ENCODE results near the gene COG5.

DNA sequence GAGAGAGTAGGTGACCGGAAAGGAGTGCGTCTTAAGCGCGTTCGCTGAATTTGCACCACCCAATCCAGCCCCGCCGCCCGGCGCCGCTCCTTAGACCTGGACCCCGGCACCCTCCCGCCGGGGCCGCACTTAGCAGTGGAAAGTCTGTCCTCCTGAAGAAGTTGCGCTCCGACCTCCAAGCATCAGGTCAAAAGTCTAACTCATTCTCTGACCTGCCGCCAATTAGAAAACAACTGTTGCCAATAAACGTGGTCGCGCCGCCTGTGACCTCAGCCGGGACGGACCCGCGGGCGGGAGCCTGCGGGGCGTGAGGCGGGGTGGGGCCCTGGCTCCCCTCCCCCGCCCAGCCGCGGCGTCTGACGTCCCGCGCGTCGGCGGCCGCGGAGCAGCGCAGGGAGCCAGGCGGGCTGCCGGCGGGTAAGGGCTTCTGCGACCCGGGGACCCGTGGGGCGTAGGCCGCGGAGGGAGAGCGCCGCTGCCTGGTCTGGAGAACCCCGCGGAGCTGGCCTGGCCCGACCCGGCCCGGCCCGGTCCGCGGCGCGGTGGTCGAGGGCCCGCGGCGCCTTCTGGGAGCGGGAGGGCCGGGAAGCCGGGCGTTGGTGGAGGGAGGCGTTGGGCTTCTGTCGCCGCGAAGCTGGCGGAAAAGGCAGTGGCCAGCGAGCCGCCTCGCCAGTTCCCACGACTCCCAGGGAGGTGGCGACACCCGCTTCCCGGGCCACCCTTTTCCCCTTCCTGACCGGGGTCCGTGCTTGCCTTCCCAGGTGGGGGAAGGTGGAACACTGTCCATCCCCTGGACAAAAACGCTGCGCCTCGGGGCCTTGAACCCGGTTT lies 16.4 kb upstream of the COG5 start, which contains the start of gene BCAP29:
- TF ChIP-seq CTCF (IDR thresholded peaks at IDR 0.05; ENCODE audit: poor library complexity) (peak; percentile 34), EZH2 (IDR thresholded peaks at IDR 0.05; ENCODE audit: borderline replicate concordance) (no peak)
